Ramos (cell line): ENCODE data around the gene PYCR2.

Experiments
- in situ Hi-C: fragments of 300-500 bp; cut with MboI; formaldehyde crosslinking; loops from one replicate; pipeline ENCODE4 v1.14.3; 2022; ENCODE audit warnings: low sequenced_read_pairs; ENCODE audit not compliant: unreplicated experiment

PYCR2 gene

DNA sequence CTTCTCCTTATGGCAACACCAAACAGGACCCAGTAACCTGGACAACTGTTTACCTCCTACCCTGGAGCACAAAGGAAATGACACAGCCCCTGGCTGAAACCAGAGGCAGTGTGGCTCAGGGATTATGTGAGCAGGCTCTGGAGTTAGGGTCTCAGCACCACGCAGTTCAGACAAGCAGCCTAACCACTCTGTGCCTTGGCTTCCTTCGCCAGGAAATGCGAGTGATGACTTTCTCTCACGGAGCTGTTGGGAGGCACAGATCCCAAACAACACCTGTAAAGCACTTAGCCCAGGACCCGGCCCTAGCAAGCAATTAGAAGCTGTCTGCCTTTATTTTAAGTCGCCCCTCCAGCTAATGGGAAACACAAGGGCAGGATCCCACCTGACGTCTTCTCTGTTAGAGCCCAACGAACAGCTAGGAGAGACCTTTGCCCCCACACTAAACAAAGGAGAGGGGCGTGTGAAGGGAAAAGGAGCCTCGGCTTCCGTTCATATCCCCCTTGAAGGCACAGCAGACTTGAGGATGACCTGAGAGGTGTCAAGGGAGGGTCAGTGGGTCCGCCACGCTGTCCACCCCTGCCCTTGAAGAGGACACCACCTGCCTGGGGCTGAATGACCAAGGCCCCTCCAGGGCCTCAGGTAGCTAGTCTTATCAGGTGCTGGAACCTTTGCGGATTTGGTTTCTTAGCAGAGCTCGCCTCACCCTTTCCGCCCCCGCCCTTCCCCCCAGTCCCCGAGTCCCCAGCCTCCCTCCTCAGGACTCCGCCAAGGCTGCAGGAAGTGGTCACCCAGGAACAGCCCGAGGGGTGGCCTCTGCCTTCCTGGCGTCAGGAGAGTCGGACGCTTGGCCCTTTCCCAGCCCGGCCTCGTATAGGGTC is 42.7 kb downstream of the PYCR2 start:
- in situ Hi-C loops = no loop called here

DNA sequence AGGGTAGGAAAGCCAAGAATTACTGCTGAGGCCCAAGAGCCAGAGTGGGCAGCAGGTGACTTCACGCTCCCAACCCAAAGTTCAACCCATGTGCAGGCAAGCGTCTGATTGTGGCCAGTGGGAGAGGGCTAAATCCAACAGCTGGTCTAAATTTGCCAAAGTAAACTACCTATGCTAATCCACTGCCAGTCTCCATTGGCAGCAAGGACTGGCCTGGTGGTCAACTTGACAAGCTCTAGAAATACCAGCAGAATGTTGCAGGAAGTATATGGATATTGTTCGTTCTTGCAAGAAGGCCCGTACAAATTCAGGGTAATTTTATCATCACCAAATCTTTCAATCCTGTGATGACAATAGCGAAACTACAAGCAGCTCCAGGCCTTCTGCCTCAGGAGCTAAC is 43.4 kb downstream of the PYCR2 start:
- in situ Hi-C loops = no loop called here

DNA sequence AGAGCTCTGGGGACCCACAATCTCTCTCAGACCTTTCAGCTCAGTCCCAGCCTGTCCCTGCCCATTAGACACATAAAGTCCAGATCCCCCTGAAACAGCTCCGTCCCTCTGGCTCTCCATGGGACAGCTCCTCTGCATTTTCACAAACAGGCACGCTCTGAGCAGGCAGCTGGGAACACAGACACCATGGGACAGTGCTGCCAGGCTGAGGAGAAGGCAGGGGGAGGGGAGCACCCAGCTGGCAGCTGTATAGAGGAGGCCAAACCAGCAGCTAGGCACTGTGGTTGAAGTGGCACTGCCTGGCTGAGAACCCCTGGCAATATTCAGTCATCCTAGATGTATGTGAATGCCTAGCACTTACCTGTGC is 43.8 kb downstream of the PYCR2 start:
- in situ Hi-C loops = no loop called here

DNA sequence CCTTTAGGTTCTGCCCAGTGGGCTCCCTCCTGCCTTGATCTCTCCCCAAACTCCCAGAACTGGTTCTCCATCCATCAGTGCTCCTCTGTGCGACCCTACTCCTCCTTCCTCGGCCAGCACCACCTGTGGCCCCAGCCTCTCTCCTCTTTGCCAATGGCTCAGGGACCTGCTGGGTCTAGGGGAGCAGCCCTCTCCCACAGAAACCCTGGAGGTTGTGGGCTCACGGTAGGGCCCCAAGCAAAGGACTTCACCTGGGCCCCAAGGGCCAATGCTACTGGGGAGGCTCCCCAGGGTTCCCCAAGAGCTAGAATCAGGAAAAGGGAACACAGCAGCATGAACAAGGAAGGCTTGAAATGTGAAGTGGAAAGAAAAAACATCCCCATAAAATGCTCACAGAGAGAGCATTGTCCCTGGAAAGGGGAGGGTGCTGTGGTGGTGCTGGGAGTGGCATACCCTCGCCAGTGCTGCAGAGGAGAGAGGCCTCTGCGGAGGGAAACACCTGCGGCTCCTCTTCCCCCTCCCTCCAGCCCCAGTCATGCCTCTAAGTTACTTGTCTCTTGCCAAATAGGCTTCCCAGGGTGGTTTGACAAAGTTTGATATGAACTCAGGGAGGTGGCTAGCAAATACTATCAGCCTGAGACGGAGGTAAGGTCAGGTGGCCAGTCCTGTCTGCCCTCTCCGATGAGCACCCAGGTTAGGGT is 44.4 kb downstream of the PYCR2 start:
- in situ Hi-C loops = no loop called here

DNA sequence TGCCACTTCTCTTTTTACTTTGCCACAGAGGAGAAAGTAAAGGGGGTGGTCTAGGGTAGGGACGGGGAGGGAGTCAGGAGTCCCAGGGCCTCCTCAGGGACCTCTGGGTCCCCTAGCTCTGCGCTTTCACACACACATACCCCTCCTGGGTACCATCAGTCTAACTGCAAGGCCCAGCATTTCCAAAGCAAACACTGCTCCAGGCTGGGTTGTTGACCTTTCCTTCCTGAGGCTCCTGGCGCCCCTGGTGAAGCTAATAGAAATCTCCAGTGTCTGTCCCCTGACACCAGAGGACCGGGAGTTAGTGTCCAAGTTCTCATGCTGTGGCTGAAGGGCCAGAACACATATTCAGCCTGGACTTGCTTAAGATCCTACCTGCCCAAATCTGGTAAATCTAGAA is 45.8 kb downstream of the PYCR2 start:
- in situ Hi-C loops = no loop called here

DNA sequence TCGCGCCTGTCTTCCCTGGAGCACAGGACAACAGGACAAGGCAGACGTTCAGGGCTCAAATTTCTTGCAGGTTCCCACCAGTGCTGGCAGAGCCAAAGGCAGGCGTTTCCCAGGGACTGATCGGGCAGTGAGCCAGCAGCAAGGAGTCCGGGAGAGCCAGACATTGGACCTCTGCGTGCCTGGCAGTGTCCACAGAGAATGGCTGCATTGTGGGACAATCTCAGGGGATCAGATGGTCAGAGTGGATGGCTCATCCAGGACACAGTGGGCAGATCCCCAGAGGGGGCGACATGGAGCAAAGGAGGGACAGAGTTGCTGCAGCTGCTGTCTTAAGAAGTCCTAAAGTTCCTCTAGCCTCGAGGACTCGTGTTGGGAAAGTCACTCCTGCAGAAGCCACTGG is 46.5 kb downstream of the PYCR2 start:
- in situ Hi-C loops = no loop called here

DNA sequence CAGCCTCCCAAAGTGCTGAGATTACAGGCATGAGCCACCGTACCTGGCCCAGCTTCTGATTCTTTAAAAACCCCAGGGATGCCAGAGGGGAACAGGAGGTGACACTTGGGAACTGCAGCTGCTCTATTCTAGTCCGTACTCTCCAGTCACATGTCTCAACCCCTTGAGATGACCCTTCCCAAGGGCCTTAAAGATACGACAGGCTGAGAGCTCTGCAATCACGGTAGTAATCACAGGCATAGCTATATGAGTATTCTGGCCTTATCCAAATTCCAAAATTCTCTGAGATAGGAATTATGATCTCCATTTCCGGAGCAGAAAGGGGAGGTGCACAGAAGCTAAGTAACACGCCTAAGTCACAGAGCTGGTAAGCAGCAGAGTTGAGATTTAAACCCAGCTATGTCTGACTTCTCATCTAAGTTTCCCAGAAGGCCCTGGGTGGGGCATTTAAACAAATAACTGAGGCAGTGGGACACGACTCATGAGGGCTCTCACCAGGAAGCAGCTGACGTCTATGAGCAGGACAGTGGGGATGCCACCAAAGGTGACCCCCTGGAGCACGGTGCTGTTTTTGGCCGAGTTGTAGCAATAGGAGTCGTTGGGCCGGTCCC is 47.0 kb downstream of the PYCR2 start:
- in situ Hi-C loops = no loop called here

DNA sequence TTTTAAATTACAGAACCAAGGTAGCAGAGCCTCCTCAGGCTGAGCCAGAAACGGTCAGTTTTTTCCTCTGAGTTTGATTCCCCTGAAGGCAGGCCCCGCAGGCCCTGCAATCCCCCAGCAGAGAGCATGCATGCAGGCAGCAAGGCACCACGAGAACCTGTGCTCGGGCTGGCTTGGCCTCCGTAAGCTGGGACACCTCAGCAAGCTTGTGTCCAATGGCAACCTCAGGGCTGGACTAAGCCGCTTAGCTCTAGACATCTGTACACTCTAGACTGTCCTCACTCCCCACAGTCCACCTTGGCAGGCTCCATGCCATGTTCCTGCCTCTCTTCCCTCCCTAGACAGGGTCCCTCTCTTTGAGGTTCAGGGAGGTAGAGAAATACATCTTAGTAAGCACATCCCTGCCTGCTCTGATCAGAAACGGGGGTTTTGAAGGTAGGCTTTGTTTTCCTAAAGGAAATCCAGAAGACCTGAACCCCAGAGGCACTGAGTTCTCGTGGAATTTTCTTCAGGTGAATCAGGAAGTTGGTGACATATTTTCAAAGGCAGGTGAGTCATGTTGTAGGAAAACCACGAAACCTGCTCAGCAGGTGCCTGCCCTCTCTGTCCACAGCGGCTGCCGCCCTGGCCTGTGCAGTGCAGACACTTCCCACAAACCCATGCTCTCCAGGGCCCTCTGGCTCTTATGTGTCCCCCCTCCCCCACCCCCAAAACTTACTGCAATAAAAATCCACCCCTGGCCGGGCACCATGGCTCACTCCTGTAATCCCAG is 48.8 kb downstream of the PYCR2 start:
- in situ Hi-C loops = no loop called here

DNA sequence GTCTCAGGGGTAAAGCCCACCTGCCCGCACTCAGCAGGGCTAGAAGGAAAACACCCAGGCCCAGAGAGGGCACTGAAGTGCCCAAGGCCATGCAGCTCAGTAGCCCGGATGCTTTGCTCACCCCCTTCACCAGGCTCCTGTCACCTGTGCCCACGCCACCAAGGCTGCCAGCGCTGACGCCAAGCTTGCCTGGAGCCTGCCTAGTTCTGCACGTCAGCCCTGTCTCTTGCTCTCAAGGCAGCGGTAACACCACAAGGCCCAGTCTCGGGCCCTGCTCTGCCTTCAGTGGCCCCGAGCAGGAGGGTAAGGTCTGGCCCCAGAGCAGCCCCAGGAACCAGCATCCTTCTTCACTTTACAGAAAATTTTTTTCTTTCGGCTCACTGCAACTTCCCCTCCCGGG is 49.6 kb downstream of the PYCR2 start:
- in situ Hi-C loops = no loop called here

DNA sequence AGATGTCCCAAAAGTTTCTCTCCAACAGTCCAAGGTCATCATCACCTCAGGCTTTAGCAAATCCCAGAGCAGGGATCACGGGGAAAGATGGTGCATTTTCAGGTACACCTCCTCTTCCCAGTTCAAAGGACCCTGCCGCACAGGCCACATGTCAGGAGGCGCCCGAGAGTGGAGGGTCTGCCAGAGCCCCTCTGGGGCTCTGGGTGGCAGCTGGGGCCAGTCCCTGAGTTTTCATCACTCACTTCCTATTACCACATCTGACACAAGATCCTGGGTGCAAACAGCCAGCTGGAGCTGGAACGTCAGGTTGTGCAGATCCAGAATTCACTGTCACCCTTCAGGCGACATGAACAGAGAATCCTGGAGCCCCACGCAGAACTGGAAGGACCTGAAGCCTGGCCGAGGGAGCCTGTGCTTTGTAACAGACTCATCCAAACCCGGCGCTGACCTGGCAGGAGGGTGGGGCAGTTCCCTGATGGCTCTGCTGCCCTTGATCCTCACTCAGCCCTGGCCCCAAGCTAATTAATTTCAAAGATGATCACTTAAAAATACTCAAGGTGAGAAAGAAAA is 50.7 kb downstream of the PYCR2 start:
- in situ Hi-C loops = no loop called here

DNA sequence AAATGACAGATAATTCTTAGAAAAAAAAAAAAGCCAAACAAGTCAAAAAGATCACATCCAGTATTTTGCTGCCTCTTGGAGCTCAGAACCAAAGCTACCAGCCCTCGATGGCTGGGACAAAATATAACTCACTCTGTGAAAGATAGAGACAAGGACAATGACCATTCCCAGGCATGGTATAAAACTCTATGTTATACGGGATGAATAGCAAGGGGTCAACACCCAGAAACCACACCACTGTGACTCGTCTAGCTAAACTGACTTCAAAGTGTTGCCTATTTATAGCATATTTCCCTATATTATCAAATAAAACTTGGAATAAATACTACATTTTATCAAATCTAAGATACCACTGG is 52.0 kb downstream of the PYCR2 start:
- in situ Hi-C loops = no loop called here

DNA sequence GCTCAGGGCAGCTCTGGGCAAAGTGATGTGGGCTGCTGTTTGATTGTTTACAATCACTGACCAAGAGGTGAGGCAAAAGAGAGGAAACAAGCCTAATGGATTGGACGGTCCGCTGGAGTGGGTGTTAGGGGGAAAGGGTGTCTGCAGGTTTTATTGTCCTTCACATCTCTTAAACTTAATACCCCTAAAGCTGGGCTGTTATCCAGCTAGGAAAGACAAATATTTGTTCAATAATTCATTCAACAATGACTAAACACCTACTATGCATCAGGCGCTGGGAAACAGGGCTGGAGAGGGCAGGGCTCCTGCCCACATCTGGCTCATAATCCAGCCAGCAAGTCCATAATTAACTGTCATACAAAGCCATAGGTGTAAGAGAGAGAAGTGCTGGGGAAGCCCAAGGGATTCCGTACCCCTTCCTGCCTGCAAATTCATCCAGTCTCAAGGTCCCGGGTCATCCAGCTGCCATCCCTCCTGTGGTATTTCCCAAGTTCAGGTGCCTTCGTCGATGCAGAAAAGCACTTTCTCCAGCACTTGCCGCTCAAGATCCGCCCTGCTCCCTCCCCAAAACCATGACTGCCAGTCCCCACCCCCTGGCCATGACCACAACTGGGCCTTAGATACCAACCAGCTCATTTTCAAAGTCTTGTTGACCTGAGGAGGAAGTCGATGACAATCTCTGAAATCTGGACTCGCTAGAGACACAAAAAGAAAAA is 52.5 kb downstream of the PYCR2 start:
- in situ Hi-C loops = no loop called here

DNA sequence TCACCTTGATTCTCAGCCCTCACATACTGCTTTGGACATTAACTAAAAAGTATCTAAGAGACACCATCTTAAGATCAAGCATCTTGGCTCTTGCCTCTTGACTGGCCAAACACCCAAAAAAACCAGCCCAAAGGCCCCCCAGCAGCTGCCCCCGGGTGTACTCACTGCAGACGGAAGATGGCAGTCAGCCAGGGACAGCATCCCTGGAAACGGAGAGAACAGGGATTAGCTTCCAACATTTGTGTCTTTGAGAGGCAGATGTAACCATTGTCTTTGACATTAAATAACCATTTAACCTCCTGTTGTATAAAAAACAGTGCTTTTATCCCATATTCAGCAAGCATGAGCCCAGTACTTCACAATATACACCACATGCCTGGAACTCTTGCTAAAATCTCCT is 53.1 kb downstream of the PYCR2 start:
- in situ Hi-C loops = no loop called here
